GM12801 (cell line): ENCODE measurements around the gene FIGNL2.

Experiments used
- CTCF ChIP-seq: IDR thresholded peaks from one replicate; pipeline ENCODE4 v1.5.1; 2011; ENCODE audit warnings: control low read depth; ENCODE audit not compliant: insufficient read length; ENCODE audit errors: extremely low read depth

The FIGNL2 gene

GRCh38 chr12:51871918-51872688, 23.6 kb upstream of the FIGNL2 start:
- no peak for TF ChIP-seq CTCF

- TF ChIP-seq CTCF: no peak
Observed at GRCh38 chr12:51871126-51871525, 22.6 kb upstream of the FIGNL2 start.

GRCh38 chr12:51870504-51870903, 22.0 kb upstream of the FIGNL2 start:
- no peak for TF ChIP-seq CTCF

- no peak for TF ChIP-seq CTCF
Observed at GRCh38 chr12:51869931-51870330, 21.4 kb upstream of the FIGNL2 start.

- TF ChIP-seq CTCF: no peak
Observed at GRCh38 chr12:51869496-51869865, 21.0 kb upstream of the FIGNL2 start.

GRCh38 chr12:51868821-51869495, 20.4 kb upstream of the FIGNL2 start:
- no peak for TF ChIP-seq CTCF

GRCh38 chr12:51867796-51868428, 19.4 kb upstream of the FIGNL2 start:
- TF ChIP-seq CTCF: no peak
